Endothelial cell of umbilical vein (primary cell): ENCODE measurements around the gene WBP1L. TPM values are rescaled to one million over a fixed set of nuclear protein-coding genes. Genes with fewer than 3 reads are reported as not detected.
"Not testable (repeated sequence)": the region's sequence is repeated elsewhere in the genome, so short reads cannot be mapped to it uniquely, and the experiment has no call there.

Source experiments
- BruUV-seq: library from RNA; stranded (reverse); fragments of 400-500 nt; replicated peaks from 2 replicates; lab custom pipeline; 2021; lab: Mats Ljungman, UMichigan
- CTCF ChIA-PET: fragments of 300-600, 350-600 bp; sonication (Branson Sonifier 250); formaldehyde crosslinking; loops from one replicate; lab custom pipeline; 2021; ENCODE audit warnings: antibody characterized with exemption, inconsistent platforms; lab: Charles Lee
- POLR2A ChIA-PET: fragments of 300-600, 350-600 bp; sonication (Branson Sonifier 250); formaldehyde crosslinking; loops from one replicate; lab custom pipeline; 2021; ENCODE audit warnings: antibody characterized with exemption, inconsistent platforms; lab: Charles Lee
- DNase-seq: peaks from one replicate; pipeline ENCODE4 v3.0.0-alpha.2; 2011; ENCODE audit warnings: low read depth, low spot score
- FAIRE-seq: peaks from 2 replicates; lab custom pipeline; 2011; peaks lifted over from hg19 to GRCh38; lab: Jason Lieb, UNC
- H2AFZ ChIP-seq: 2 replicates; pipeline ENCODE4 v1.6.0; 2012; ENCODE audit warnings: low read depth, low read length, control low read depth, inconsistent platforms
- H3K27ac ChIP-seq: 2 replicates; pipeline ENCODE4 v1.5.1; 2011; ENCODE audit warnings: low read depth, mild to moderate bottlenecking, control low read depth, low read length, moderate library complexity; ENCODE audit not compliant: insufficient read depth
- H3K27me3 ChIP-seq, 2 experiments: 2 replicates each; pipeline versions ENCODE4 v1.6.0 to v1.6.1; 2011; ENCODE audit warnings: low read length in 2 of 2, mixed read lengths in 1 of 2; ENCODE audit not compliant: control insufficient read depth in 2 of 2, insufficient read depth in 2 of 2
- H3K36me3 ChIP-seq, 2 experiments: 2 replicates in 1 of 2; 3 replicates in 1 of 2; pipeline ENCODE4 v1.5.1; 2011; ENCODE audit warnings: low read length in 2 of 2, mild to moderate bottlenecking in 1 of 2, moderate library complexity in 1 of 2; ENCODE audit not compliant: control insufficient read depth in 2 of 2, insufficient read depth in 2 of 2; ENCODE audit errors: extremely low read depth in 1 of 2
- H3K4me1 ChIP-seq: 3 replicates; pipeline ENCODE4 v1.5.1; 2011; ENCODE audit warnings: mild to moderate bottlenecking, low read length; ENCODE audit not compliant: control insufficient read depth, insufficient read depth; ENCODE audit errors: extremely low read depth
- H3K4me2 ChIP-seq: 2 replicates; pipeline ENCODE4 v1.6.1; 2011; ENCODE audit warnings: low read length, control low read depth, mixed read lengths; ENCODE audit not compliant: insufficient read depth
- H3K4me3 ChIP-seq, 3 experiments: fragments of 200-600 bp in 1 of 3; sonication (generic), shearing (Covaris generic) in 1 of 3; replicated peaks in 1 of 3; 2 replicates each; pipeline ENCODE4 v1.5.1; 2011 to 2016; ENCODE audit warnings: control low read depth in 3 of 3, low read length in 3 of 3, mild to moderate bottlenecking in 2 of 3, inconsistent platforms in 1 of 3, low read depth in 1 of 3, moderate library complexity in 1 of 3; ENCODE audit not compliant: insufficient read depth in 1 of 3
- H3K79me2 ChIP-seq: 2 replicates; pipeline ENCODE4 v1.6.0; 2012; ENCODE audit warnings: low read length, inconsistent platforms; ENCODE audit not compliant: control insufficient read depth, insufficient read depth
- H3K9ac ChIP-seq: replicated peaks from 2 replicates; pipeline ENCODE3; 2011; ENCODE audit warnings: low read length, control low read depth; ENCODE audit not compliant: insufficient read depth; ENCODE audit errors: extremely low read depth
- H3K9me1 ChIP-seq: replicated peaks from 3 replicates; pipeline ENCODE4 v1.6.0; 2011; ENCODE audit warnings: mild to moderate bottlenecking, low read length; ENCODE audit not compliant: control insufficient read depth, insufficient read depth; ENCODE audit errors: extremely low read depth
- H3K9me3 ChIP-seq: replicated peaks from 2 replicates; pipeline ENCODE4 v1.5.1; 2012; ENCODE audit warnings: low read length, inconsistent platforms; ENCODE audit not compliant: control insufficient read depth, insufficient read depth
- H4K20me1 ChIP-seq: replicated peaks from 2 replicates; pipeline ENCODE3; 2011; ENCODE audit warnings: mild to moderate bottlenecking, low read length; ENCODE audit not compliant: control insufficient read depth, insufficient read depth; ENCODE audit errors: extremely low read depth
- EZH2 ChIP-seq: IDR thresholded peaks from 2 replicates; pipeline ENCODE4 v1.6.1; 2012; ENCODE audit warnings: borderline replicate concordance, low read depth, mild to moderate bottlenecking, moderate library complexity, low read length, inconsistent platforms; ENCODE audit not compliant: severe bottlenecking
- FOS ChIP-seq: IDR thresholded peaks from 2 replicates; pipeline ENCODE4 v1.6.1; 2011; ENCODE audit warnings: mild to moderate bottlenecking, low read length, moderate library complexity, borderline replicate concordance; ENCODE audit not compliant: insufficient read depth
- GATA2 ChIP-seq: IDR thresholded peaks from 2 replicates; pipeline ENCODE4 v1.7.0; 2011; ENCODE audit warnings: low read depth, mild to moderate bottlenecking, moderate library complexity, mixed read lengths, low read length; ENCODE audit not compliant: insufficient read length, insufficient read depth
- JUN ChIP-seq: IDR thresholded peaks from 2 replicates; pipeline ENCODE4 v1.6.1; 2011; ENCODE audit warnings: borderline replicate concordance, low read depth; ENCODE audit not compliant: insufficient read length, insufficient read depth
- MYC ChIP-seq: IDR thresholded peaks from one replicate; pipeline ENCODE4 v1.6.1; 2011; ENCODE audit warnings: mild to moderate bottlenecking, low read depth, low read length
- POLR2A ChIP-seq: IDR thresholded peaks from 2 replicates; pipeline ENCODE4 v1.6.1; 2012; ENCODE audit warnings: low read depth, mild to moderate bottlenecking, control low read depth, low read length
- POLR2AphosphoS5 ChIP-seq: IDR thresholded peaks from 2 replicates; pipeline ENCODE4 v1.6.1; 2012; ENCODE audit warnings: low read depth, mild to moderate bottlenecking, control low read depth, low read length, moderate library complexity; ENCODE audit not compliant: insufficient read depth
- dilution Hi-C: fragments of 300-500 bp; cut with MboI; formaldehyde crosslinking; loops from one replicate; pipeline ENCODE4 v1.15.0; 2019; ENCODE audit warnings: low sequenced_read_pairs; ENCODE audit not compliant: extremely low pct_ligation_motif_present
- intact Hi-C: fragments of 100-400 bp; cut with micrococcal nuclease; formaldehyde crosslinking; loops from one replicate; pipeline ENCODE4 v1.10.0; 2022
- polyA plus RNA-seq, 4 experiments: library from polyadenylated mRNA; depleted of rRNA in 3 of 4; stranded (reverse) in 3 of 4; unstranded in 1 of 4; fragments of >200 nt; gene quantifications; 2 replicates each; pipeline versions ENCODE4 v1.2.1 to v1.2.3, GENCODE V29; 2011 to 2012; ENCODE audit warnings: missing spikeins in 1 of 4
- total RNA-seq: library from RNA; stranded (reverse); gene quantifications from 2 replicates; pipeline ENCODE4 v1.2.3, GENCODE V29; 2021
- TF ChIP-seq, protein P1 (sequence below), 2 donors: IDR thresholded peaks; 1 replicate in 1 of 2; 2 replicates in 1 of 2; pipeline ENCODE4 v1.5.1; 2011; ENCODE audit warnings: low read length in 2 of 2, mild to moderate bottlenecking in 2 of 2, moderate library complexity in 2 of 2, control low read depth in 1 of 2, inconsistent platforms in 1 of 2, low read depth in 1 of 2; ENCODE audit not compliant: insufficient read depth in 1 of 2; ENCODE audit errors: extremely low read depth in 1 of 2
- TF ChIP-seq, protein P2 (sequence below): IDR thresholded peaks from 2 replicates; pipeline ENCODE4 v1.6.1; 2011; ENCODE audit not compliant: insufficient read depth, insufficient read length

Gene WBP1L
- total and polyA plus RNA-seq, 2 donors (not counting 3 experiments of a cell fraction or from before 2014, with no cell fraction given), result 46.0 to 70.3 TPM

DNA sequence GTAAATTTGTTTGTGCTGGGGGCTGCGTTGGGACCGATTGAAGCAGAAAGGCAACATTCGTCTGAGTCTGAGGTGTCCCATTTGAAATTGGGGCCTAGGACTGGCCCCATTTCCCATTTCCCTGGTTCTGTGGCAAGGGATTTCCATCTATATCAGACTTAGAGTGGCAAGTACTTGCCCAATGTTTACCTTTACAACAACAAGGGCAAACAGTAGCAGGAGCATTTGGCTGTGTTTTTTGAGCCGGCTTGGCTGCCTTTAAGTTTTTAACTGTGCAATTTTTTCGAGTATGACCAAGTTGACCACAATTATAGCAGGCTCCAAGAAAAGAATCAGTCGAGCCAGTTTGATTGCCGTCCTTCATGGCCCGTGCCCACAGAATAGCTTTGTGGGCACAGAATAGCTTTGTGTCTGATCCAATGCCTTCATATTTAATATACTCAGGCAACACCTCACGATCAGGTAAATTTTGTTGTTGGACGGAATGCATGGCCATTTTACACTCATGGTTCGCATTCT, 98.1 kb downstream of the WBP1L start:
- H4K20me1 ChIP-seq, result no peaks in the 10 kb centered on the region
- H3K79me2 ChIP-seq, result no peaks in the 10 kb centered on the region
- H3K27ac ChIP-seq, result no peak overlapping the region
- no peak overlapping the region for H2AFZ ChIP-seq
- no peak overlapping the region for H3K4me2 ChIP-seq
- no peaks in the 10 kb centered on the region for H3K36me3 ChIP-seq
- POLR2A ChIA-PET, result no interaction called here
- BruUV-seq, result no TSS peak
- DNase-seq (no peak), FAIRE-seq (no peak)
- peaks cover 0 to 6% of the 10 kb centered on the region in 2 experiments for H3K27me3 ChIP-seq
- H3K9me3 ChIP-seq, result no peaks in the 10 kb centered on the region
- intact Hi-C loops, result no loop called here
- dilution Hi-C loops, result no loop called here
- no peaks in the 10 kb centered on the region for H3K4me1 ChIP-seq
- H3K9ac ChIP-seq, result no peak overlapping the region
- no peak for TF ChIP-seq EZH2
- TF ChIP-seq, protein P1, sequence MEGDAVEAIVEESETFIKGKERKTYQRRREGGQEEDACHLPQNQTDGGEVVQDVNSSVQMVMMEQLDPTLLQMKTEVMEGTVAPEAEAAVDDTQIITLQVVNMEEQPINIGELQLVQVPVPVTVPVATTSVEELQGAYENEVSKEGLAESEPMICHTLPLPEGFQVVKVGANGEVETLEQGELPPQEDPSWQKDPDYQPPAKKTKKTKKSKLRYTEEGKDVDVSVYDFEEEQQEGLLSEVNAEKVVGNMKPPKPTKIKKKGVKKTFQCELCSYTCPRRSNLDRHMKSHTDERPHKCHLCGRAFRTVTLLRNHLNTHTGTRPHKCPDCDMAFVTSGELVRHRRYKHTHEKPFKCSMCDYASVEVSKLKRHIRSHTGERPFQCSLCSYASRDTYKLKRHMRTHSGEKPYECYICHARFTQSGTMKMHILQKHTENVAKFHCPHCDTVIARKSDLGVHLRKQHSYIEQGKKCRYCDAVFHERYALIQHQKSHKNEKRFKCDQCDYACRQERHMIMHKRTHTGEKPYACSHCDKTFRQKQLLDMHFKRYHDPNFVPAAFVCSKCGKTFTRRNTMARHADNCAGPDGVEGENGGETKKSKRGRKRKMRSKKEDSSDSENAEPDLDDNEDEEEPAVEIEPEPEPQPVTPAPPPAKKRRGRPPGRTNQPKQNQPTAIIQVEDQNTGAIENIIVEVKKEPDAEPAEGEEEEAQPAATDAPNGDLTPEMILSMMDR (IDR thresholded peaks at IDR 0.05; ENCODE audit: extremely low read depth in 1 of 2, insufficient read depth in 1 of 2, low read depth in 1 of 2, low read length in 2 of 2), result no peak
- TF ChIP-seq, protein P2, sequence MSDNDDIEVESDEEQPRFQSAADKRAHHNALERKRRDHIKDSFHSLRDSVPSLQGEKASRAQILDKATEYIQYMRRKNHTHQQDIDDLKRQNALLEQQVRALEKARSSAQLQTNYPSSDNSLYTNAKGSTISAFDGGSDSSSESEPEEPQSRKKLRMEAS, result no peak
- no peak for TF ChIP-seq GATA2
- TF ChIP-seq JUN, result no peak
- TF ChIP-seq POLR2AphosphoS5, result no peak
- TF ChIP-seq POLR2A, result no peak
- TF ChIP-seq FOS, result no peak
- TF ChIP-seq MYC, result no peak
- CTCF ChIA-PET, result interaction anchor here (1.3 to 1.7 kb wide), 2 partner anchors 60 to 76 kb away, joined by 3 to 9 read pairs; partner anchors contain the start of gene CNNM2
- no peak overlapping the region for H3K4me3 ChIP-seq
- no peaks in the 10 kb centered on the region for H3K9me1 ChIP-seq

DNA sequence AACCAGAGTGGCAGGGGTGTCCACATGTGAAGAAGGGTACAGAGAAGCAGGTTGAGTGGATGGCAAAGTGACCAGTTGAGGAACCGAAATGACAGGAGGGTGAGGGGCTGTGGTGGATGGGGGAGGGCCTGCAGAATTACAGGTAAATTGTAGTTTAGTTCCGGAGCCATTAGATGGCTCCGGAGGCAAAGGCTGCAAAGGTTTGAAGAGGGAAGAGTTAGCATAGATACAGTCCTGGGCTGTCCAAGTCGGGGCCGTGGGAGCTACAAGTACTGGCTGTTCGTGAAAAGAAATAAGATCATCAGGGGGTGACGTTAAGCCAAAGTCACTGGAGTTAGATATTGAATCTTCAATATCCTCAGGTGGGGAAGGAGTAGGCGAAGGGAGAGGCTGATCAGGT, 99.4 kb downstream of the WBP1L start:
- H2AFZ ChIP-seq, H3K9me1 ChIP-seq, H4K20me1 ChIP-seq, H3K4me1 ChIP-seq, H3K9me3 ChIP-seq, BruUV-seq, H3K36me3 ChIP-seq, intact Hi-C loops, H3K4me2 ChIP-seq, POLR2A ChIA-PET, H3K4me3 ChIP-seq, DNase-seq, dilution Hi-C loops, H3K79me2 ChIP-seq, H3K9ac ChIP-seq, H3K27me3 ChIP-seq, FAIRE-seq, H3K27ac ChIP-seq: not testable (repeated sequence)
- CTCF ChIA-PET, result interaction anchor here (1.7 kb wide), 1 partner anchor 75 kb away, joined by 3 read pairs; the partner anchor contains the start of gene CNNM2
